Ovary (tissue), 9 donors: ENCODE data around the gene ABCC2. TPM values are rescaled to one million over a fixed set of nuclear protein-coding genes. Genes with fewer than 3 reads are reported as not detected.

Source experiments
- DNase-seq, 5 donors: peaks; one replicate each; pipeline ENCODE4 v3.0.0-alpha.2; 2019 to 2020
- H3K27ac ChIP-seq, 2 donors: fragments of 200-600 bp; one replicate each; pipeline versions ENCODE4 v1.5.1 to v1.8.0; 2019 to 2022
- H3K27me3 ChIP-seq: fragments of 200-600 bp; one replicate; pipeline ENCODE4 v1.8.0; 2022
- H3K36me3 ChIP-seq: fragments of 200-600 bp; sonication (generic); one replicate; pipeline ENCODE4 v1.5.1; 2019
- H3K4me1 ChIP-seq: one replicate; pipeline ENCODE4 v1.8.1; 2013; ENCODE audit warnings: mild to moderate bottlenecking, moderate library complexity; ENCODE audit not compliant: insufficient read depth
- H3K4me3 ChIP-seq: fragments of 200-600 bp; sonication (generic); one replicate; pipeline ENCODE4 v1.5.1; 2017
- H3K9me3 ChIP-seq, 2 donors: fragments of 200-600 bp in 1 of 2; sonication (generic) in 1 of 2; one replicate each; pipeline versions ENCODE4 v1.5.1 to v1.8.1; 2013 to 2019; ENCODE audit warnings: mild to moderate bottlenecking in 1 of 2, moderate library complexity in 1 of 2
- EP300 ChIP-seq: sonication (generic); formaldehyde crosslinking; IDR thresholded peaks from one replicate; pipeline ENCODE4 v1.6.1; 2017; ENCODE audit warnings: antibody characterized with exemption
- POLR2A ChIP-seq: fragments of 450-650 bp; IDR thresholded peaks from one replicate; pipeline ENCODE4 v1.6.1; 2017; ENCODE audit warnings: antibody characterized with exemption, mild to moderate bottlenecking, moderate library complexity
- WGBS, 3 donors: extraction: QIAGEN DNeasy Blood & Tissue Kit in 1 of 3; methylation state at CpG; one replicate each; pipeline versions ENCODE4 v1.1.5 to v1.1.7; 2013 to 2017; 5-methylcytosine and 5-hydroxymethylcytosine counted together
- intact Hi-C, 4 donors: fragments of 100-400 bp; cut with DNase I; formaldehyde crosslinking; loops; one replicate each; pipeline versions ENCODE4 v1.11.0 to v1.15.1; 2022 to 2023
- polyA plus RNA-seq, 2 donors: library from polyadenylated mRNA; stranded (reverse); fragments of 200-250 nt in 1 of 2; fragments of 350-450 nt in 1 of 2; fragmentation: Illumina TruSeq in 1 of 2; extraction: RNeasy Lipid Tissue Mini Kit (QIAGEN cat#74804) in 1 of 2; gene quantifications; one replicate each; pipeline ENCODE4 v1.2.3, GENCODE V29; 2013 to 2014
- total RNA-seq, 7 donors: library from RNA; depleted of rRNA in 2 of 7; stranded (reverse); fragments of >200 nt in 2 of 7; fragmentation: NEBNext Ultra II Directional in 3 of 7; extraction: Animal tissue kit (Norgen Biotek cat#: 25700) in 3 of 7; gene quantifications; one replicate each; pipeline versions ENCODE4 v1.1.0 to v1.2.4, GENCODE V29; 2016 to 2023
- TF ChIP-seq, protein P1 (sequence below), 3 donors: fragments of 450-650 bp in 2 of 3; fragments of 200-600 bp in 1 of 3; IDR thresholded peaks; one replicate each; pipeline versions ENCODE4 v1.5.1 to v1.8.0; 2016 to 2022; ENCODE audit warnings: antibody characterized with exemption in 3 of 3, mild to moderate bottlenecking in 1 of 3
- donor health status: DM: no; HTN: no; CAD: no; lungs with moderate emphysema.
- donor health status: DM: no; HTN: no; CAD: no.
- donor health status: Bipolar disorder and iron deficiency.
- donor health status: DM: yes; HTN: yes; CAD: no.
- donor health status: DM: no; HTN: no; CAD: no.
- donor health status: DM: yes; HTN: yes; CAD: no.

Gene ABCC2
- total and polyA plus RNA-seq, 9 donors: 0.22 to 1.8 (median 0.84) TPM

DNA sequence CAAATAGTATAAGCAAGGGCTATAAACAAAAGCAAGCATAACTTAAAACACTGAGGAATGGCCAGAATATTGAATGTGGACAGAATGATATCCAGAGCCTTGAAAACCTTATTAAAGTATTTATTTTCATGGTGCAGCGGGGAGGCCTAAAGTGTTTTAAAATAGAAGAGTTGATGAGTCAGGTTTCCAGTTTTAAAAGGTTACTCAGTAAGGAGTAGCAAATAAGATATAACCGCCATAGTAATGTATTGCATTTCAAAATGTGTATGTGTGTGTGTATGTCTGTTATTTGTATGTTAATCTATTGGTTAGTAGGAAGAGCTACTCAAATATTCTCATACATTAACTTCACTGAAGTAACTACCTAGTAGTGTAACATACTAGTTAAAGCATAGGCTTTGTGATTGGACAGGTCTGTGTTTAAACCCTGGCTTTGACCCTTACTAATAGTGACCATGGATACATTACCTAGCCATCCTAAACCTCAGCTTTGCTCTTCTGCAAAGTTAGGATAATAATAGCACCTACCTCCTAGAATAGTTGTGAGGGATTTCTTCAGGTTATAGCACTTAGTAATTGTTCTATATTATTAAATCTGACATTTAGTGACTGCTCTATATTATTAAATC, 33.5 kb upstream of the ABCC2 start:
- H3K4me3 ChIP-seq: no peak overlapping the region
- 45 to 61% (median 56%) methylated on average over 2 of the region's 2 CpGs for WGBS, 3 donors
- H3K36me3 ChIP-seq: no peaks in the 10 kb centered on the region
- intact Hi-C loops: no loop called here
- H3K9me3 ChIP-seq: no peaks in the 10 kb centered on the region
- H3K27me3 ChIP-seq: no peaks in the 10 kb centered on the region
- H3K4me1 ChIP-seq: no peaks in the 10 kb centered on the region
- DNase-seq: no peak
- TF ChIP-seq EP300 (no peak), POLR2A (no peak)
- TF ChIP-seq, protein P1, sequence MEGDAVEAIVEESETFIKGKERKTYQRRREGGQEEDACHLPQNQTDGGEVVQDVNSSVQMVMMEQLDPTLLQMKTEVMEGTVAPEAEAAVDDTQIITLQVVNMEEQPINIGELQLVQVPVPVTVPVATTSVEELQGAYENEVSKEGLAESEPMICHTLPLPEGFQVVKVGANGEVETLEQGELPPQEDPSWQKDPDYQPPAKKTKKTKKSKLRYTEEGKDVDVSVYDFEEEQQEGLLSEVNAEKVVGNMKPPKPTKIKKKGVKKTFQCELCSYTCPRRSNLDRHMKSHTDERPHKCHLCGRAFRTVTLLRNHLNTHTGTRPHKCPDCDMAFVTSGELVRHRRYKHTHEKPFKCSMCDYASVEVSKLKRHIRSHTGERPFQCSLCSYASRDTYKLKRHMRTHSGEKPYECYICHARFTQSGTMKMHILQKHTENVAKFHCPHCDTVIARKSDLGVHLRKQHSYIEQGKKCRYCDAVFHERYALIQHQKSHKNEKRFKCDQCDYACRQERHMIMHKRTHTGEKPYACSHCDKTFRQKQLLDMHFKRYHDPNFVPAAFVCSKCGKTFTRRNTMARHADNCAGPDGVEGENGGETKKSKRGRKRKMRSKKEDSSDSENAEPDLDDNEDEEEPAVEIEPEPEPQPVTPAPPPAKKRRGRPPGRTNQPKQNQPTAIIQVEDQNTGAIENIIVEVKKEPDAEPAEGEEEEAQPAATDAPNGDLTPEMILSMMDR (IDR thresholded peaks at IDR 0.05): no peak
- no peak overlapping the region for H3K27ac ChIP-seq

DNA sequence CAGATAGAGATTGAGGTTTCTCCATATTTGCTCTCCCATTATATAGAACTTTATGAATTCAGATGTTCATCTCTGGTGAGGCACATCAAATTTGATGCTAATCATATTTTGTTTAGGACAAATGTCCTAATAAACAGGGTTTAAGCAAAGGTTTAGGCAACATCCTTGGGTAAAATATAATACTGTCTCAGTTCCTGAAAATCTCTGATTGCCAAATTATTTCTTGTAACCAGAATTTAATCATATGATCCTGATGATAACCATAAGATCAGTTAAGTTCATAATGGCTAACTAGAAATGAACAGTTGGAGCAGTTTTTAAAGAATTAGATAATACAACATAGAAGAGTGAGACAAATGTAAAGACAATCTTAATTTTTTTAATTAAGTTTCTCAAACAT, 31.8 kb upstream of the ABCC2 start:
- Histone ChIP-seq H3K36me3 (no peaks in the 10 kb centered on the region), H3K27ac (no peak overlapping the region), H3K4me3 (no peak overlapping the region), H3K27me3 (no peaks in the 10 kb centered on the region), H3K4me1 (no peaks in the 10 kb centered on the region), H3K9me3 (no peaks in the 10 kb centered on the region)
- no peak for DNase-seq
- intact Hi-C loops: no loop called here
- TF ChIP-seq POLR2A (no peak), EP300 (no peak)
- TF ChIP-seq, protein P1 (IDR thresholded peaks at IDR 0.05): no peak

GRCh38 chr10:99754670-99755069, 27.8 kb upstream of the ABCC2 start:
- intact Hi-C loops: no loop called here
- no peak for DNase-seq
- Histone ChIP-seq H3K4me3 (no peak overlapping the region), H3K36me3 (no peaks in the 10 kb centered on the region), H3K27me3 (no peaks in the 10 kb centered on the region), H3K9me3 (no peaks in the 10 kb centered on the region), H3K27ac (no peak overlapping the region), H3K4me1 (no peaks in the 10 kb centered on the region)
- 93 to 99% (median 97%) methylated on average over 1 of the region's 1 CpG for WGBS, 3 donors
- TF ChIP-seq, protein P1 (IDR thresholded peaks at IDR 0.05): no peak

DNA sequence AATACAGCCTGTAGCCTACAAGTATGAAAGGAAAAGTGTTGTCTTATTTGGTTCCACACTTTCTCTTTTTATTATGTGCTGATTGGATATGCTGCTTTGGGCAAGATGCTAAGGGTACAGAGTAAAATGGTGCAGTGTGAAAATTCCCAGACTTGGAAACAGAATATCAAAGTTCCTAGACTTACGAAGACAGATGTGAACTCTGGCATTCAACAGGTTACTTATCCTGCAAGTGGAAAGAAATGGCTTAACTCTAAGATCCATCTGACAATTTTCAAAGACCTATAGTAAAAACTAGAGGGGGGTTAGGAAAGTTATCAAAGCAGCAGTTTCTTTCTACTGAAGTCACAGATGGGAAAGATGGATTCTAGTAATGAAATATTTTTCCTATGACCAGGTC, 26.3 kb upstream of the ABCC2 start:
- DNase-seq: no peak
- no peak overlapping the region for H3K4me3 ChIP-seq
- TF ChIP-seq, protein P1 (IDR thresholded peaks at IDR 0.05): no peak
- no peak for TF ChIP-seq POLR2A
- no peak for TF ChIP-seq EP300
- H3K27ac ChIP-seq: no peak overlapping the region
- H3K4me1 ChIP-seq: no peaks in the 10 kb centered on the region
- intact Hi-C loops: no loop called here
- H3K9me3 ChIP-seq: no peaks in the 10 kb centered on the region
- 92 to 100% (median 95%) methylated on average over 1 of the region's 1 CpG for WGBS, 3 donors
- H3K36me3 ChIP-seq: no peaks in the 10 kb centered on the region
- H3K27me3 ChIP-seq: no peaks in the 10 kb centered on the region
